HG02798 (cell line): Measurements from ENCODE around the gene BABAM1.

Experiments used
- ATAC-seq: cut with Tn5 transposase; IDR thresholded peaks from one replicate; pipeline ENCODE4 v1.9.1; 2021; ENCODE audit warnings: mild to moderate bottlenecking; ENCODE audit not compliant: unreplicated experiment, poor library complexity

The BABAM1 gene

DNA sequence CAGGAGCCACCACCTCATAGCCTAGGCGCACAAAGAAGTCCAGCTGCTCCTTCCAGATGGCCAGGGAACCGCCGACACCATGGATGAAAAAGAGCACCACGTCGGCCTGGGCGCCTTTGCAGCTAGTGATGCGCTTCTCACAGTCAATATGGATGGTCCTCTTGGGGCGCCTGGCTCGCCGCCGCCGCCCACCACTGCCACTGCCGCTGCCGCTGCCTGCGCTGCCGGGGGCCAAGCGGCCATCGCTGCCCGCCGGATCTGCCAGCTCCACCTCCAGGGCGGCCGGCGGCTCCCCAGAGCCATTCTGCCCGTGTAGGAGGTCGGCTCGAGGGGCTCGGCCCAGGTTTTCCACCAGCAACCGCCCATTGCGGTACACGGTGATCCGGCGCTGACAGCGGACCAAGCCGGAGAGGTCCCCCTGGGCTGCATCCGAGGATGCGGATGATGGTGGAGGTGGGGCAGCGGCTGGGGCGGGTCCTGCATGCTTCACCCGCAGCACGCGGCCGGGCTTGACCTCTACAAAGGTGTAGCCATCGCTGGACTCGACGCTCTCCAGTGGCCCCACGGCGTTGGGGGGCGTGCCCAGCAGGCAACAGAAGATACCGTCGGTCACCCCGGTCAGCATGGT, 33.9 kb downstream of the BABAM1 start:
- ATAC-seq: no peak

DNA sequence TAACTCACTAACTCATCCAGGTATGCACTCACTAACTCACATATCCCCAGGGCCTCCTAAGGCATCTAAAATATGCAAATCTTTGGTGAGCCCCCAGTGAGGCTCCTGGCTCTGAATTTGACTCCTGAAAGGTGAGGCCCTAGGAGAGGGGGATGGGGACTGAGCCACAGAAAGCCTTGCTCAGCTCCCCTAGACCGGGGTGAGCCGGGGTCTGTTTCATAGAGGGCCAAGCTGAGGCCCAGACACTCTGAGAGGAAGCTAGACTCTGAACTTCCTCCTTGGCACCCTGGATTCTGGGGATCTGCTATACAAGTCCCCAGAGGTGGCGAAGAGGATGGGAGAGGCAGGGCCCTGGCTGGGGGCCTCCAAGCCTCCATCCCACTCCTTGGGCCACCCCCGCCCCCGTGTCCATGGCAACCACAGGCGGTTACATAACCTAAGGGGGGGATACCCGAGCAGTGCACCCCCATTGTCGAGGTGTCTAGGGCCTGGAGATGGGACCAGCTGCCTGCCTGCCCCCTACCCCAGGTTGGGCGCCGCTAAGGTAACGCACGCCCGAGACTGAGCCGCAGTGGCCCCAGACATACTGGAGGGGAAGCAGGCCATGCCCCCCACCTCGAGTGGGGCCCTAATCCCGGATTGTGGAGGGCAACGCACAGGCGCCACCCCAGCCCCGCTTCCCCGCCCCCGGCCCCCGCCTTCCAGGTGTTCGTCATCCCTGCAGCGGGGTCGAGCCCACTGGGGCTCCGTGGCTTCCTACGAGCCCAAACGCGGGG, 35.3 kb downstream of the BABAM1 start:
- ATAC-seq: no peak

DNA sequence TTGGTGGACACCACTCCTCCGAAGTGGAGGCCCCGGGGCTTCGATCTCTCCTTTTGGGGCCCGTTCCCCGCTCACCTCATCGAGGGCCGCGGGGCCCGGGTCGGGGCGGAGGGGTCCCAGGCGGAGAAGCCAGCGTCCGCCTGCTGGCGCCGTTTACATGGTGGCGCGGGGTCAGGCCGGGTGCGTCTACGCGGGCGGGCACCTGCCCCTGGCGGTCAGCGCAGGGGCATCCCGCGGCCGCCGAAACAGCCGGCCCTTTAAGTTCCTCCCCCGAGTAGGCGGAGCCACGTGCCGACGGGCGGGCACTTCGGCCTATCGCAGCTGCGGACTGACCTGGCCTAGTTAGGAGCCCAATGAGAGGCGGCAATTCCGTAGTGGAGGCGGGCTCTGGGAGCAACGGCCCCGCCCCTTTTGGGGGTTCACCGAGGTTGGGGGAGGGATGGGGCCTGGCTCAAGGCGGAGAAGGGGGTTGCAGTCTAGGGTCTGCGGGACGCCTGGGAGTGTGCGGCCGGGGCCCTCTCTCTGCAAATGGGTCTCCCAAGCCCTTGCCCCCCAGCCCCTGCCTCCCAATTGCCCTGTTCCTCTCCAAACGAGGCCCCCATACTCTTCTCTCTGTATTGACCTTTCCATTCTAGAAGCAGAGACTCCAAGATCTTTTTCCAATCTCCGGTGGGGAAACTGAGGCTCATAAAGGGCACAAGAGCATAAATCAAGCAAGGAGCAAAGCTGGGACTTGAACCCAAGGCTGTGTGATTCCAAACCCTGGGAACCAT, 36.1 kb downstream of the BABAM1 start, which contains the start of gene ABHD8:
Gene ABHD8 (minus strand): TSS at position 259 of the 773 bp plus-strand sequence. CDS start 1,809 bp downstream, outside the sequence.
- peak; percentile 71 for ATAC-seq

DNA sequence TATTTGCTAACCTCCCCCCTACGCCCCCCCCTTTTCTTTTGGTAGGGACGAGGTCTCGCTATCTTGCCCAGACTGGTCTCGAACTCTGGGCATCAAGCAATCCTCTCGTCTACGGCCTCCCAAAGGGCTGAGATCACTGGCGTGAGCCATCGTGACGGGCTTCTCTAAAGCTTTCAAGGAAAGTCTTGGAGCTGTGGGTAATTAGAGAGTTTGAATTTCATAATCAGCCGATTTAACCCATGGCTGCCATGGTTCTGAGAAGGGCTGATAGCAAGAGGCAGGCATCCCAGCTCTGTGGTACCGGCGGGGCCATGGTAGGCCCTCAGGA, 36.7 kb downstream of the BABAM1 start:
- no peak for ATAC-seq

DNA sequence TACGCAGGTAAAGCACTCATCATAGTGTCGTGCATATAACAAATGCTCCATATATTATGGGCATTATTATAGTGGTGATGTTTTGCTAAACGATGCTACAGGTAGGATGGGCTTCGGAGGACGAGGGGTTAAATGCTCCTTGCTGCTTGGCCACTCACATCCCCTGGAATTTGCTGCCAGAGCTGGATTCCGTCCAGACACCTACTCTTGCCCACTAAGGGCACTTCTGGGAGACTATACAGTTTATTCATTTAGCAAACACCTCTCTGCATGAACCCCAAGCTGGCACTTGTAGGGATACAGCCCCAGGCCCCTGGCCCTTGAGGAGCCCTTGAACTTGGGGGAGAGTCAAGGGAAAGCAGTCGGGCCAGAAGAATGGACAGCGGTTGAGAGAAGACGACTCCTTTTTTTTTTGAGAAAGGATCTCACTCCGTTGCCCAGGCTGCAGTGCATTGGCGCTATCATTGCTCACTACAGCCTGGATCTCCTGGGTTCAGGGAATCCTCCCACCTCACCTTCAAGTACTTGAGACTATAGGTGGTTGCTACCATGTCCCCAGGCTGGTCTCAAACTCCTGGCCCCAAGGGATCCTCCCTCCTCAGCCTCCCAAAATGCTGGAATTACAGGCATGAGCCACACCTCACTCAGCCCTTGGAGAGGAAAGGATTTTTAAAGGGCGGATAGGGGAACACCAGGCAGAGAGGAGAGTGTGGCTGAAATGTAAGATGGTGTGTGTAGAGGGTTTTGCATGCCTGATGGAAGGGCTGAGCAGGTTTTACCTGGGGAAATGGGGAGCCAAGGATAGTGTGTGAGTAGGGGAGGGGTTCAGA, 37.4 kb downstream of the BABAM1 start:
- ATAC-seq: no peak

DNA sequence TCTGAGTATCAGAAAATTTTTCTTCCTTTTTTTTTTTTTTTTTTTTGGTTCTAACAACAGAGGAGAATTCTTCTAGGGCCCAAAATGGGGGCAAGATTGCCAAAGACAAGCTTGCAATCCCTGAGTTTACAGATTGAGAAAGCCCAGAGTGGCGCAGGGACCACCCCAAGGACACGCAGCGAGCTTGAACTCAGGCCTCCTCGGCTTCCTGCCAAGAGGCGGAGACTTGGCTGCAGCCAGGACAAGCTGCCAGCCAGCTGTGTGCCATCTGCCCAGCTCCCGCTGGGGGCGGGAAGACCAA, 37.9 kb downstream of the BABAM1 start:
- no peak for ATAC-seq

DNA sequence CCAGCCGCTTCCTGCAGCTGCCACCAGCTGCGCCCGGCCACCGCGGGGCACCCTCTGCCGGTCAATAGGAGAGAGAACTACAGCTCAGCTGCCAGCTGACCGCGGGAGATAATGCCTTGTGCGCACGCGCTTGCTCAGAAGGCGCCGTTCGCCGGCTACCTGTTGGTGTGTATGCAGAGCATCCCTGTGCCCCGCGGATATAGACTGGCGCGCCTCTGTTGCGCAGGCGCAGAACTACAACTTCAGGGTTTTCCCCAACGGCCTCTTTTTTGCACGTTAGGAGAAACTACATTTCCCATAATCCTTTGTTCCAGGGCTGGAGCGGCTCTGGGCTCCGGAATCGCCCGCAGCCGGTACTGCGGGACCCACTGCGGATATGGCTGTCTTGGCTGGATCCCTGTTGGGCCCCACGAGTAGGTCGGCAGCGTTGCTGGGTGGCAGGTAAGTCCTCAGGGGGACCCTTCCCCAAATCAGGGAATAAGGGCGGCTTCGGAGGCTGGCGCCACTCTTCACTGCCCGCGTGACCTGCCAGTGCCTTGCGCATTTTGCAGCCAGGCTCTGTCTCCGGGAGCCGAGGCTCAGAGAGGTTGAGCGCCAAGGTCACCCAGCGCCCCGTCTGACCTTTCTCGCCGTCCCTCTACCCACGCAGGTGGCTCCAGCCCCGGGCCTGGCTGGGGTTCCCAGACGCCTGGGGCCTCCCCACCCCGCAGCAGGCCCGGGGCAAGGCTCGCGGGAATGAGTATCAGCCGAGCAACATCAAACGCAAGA, 38.5 kb downstream of the BABAM1 start, which contains the start of gene MRPL34:
Gene MRPL34 (plus strand): TSS at position 356 of the 768 bp plus-strand sequence. CDS start 21 bp downstream, at position 377.
- peak; percentile 75 for ATAC-seq

DNA sequence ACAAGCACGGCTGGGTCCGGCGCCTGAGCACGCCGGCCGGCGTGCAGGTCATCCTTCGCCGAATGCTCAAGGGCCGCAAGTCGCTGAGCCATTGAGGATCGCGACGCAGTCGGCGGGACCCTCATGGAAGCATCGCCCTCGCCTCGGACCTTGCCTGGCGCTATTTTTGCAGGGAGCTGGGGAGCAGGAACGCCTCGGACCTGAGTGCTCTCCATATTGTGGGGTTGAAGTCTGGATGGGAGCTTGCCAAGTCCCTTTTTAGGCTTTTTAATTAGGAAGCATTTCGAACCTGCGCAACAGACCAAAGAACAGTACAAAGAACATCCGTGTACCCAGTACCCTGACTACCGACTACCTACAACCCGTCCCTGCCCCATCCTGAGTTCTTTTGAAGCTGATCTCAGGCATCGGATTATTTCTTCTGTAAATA, 39.1 kb downstream of the BABAM1 start:
- no peak for ATAC-seq

DNA sequence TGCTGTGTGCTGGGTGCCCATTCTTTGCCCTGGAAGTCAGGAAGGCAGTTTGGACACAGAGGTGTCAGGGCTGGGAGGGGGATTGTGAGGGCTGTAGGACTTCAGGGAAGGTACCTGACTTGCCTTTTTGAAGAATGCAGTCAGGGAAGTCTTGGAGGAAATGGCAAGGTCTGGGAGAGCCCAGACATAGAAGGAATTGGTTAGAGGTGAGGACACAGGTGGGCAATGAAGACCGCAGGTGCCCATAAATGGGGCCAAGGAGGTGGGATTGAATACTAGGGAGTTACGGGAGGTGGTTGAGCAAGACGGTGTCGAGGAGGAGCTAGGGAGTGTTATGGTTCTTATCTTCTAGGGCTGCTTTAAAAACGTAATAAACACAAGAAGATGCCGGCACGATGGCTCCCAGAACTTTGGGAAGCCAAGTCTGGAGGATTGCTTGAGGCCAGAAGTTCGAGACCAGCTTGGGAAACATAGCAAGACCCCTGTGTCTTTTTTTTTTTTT, 40.7 kb downstream of the BABAM1 start:
- ATAC-seq: no peak

DNA sequence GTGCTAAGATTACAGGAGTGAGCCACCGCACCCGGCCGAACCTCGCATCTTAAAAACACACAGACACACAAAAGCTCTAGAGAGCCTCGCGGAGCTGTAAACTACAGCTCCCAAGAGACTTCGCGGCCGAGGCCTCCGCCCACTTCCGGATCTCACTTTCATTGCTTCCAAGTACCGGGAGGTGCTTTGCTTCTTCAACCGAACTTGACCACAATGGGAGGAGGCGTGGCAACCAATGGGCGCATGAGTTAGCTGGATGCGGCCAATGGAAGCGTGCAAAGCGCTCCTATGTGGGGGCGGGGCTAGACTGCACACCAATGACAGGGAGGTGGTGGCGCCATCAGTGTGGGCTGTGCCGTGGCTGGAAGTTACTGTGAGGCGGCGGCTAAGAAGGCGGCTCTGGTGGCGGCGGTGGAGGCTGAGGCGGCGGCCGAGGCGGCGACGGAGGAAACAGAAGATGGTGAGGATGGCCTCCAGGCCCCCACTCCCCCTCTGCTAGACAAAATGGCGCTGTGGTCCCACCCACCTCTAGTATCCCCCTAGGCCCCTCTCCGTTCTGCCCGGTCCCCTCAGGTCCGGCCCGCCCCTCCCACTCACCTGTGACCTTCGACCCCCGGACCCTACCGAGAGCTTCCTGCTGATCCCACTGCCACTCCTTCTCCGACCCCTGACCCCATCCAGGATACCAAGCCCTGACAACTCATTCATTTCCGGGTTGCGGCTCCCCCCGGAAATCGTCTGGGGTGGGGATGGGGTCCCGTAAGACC, 42.1 kb downstream of the BABAM1 start, which contains the start of gene DDA1:
Gene DDA1 (plus strand): TSS at position 366 of the 767 bp plus-strand sequence. CDS start 92 bp downstream, at position 458.
- peak; percentile 73 for ATAC-seq

DNA sequence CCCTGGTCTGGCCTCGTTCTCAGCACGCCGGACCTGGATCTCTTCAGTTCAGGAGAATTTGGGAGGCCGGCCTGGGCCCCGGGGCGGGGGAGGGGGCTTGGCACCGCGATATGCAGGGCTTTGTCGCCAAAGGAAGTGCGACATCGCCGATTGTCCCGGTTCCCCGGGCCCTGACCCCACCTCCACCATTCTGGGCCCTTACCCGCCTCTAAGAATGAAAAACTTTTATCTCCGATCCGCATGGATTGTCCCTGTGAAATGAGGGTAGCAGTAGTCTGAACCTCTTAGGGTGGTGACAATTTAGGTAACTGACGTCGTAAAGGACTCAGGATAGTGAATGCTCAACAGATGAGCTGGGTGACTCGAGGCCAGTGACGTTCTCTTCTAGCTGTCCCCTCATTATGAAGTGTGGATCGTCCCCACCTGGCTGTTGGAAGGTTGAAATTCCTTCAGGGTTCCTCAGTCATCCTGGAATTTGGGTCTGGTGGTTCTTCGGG, 42.8 kb downstream of the BABAM1 start:
- ATAC-seq: no peak

DNA sequence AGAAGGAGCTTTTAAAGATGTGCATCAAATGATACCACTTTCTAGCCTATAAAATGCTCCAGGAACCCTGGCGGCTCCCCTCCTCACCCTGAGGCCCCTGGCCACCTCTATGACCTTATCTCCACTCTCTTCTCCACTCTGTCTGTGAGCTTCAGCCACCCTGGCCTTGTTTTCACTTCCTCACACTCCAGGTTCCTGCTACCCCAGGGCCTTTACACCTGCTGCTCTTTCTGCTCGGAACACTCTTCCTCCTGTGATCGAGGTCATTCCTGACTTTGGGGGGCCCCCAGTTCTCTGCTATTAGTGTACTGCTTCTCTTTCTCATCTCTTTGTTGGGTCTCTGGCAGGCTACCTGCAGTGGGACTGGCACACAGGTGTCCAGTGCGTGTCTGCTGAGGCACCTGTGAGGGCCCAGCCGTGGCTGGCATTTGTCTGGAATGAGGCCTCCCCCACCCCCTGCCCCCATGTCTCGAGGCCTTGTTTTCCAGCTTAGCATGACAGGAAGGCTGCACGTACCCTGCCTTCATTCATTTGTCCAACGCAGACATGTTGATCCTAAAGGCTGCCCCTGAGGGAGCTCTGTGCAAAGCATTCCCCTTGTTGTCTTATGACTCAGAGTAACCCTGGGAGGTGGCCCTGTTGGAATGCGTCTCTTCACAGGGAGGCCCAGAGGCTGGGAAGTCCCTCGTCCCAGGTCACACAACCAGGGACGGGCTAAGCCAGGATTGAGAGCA, 44.4 kb downstream of the BABAM1 start:
- no peak for ATAC-seq

DNA sequence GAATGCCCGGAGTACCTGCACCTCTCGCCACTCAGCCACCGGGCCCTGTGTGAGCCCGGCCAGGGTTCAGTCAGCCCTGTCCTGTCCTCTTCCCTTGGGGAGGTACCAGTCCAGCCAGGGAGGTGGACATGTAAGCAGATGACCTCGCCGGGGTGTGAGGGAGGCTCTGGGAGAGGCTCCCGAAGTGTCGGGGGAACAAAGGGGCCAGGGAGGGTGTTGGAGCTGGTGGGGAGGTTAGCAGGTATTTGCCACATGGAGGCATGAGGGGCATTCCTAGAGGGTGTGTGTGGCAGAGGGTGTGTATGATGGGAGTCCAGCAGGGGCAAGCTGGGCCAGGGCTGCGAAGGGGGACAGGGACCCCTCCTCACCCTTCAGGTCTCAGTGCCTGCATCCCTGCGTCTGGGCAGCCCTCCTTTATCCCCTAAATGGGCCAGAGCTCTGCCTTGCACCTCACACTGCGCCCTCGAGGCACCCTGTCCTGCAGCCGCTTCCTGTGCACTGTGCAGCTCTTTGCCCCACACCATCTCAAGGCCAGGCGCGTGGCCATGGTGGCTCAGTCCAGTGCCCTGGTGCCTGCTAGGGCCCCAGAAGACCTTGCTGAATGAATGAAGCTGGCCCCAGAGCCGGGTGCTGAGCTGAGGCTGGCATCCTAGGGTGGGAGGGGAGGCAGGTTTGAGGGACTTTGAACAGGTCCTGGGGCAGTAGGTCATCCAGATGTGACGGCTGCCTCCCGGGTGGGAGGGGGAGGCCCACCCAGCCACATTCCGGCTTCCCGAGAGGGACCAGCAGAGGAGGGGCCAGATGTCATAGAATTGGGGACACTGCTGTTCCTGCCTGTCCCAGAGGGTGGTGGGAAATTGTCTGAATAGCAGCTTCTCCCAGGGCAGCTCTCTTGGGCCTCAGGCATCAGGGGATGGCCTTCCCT, 45.2 kb downstream of the BABAM1 start:
- ATAC-seq: no peak

DNA sequence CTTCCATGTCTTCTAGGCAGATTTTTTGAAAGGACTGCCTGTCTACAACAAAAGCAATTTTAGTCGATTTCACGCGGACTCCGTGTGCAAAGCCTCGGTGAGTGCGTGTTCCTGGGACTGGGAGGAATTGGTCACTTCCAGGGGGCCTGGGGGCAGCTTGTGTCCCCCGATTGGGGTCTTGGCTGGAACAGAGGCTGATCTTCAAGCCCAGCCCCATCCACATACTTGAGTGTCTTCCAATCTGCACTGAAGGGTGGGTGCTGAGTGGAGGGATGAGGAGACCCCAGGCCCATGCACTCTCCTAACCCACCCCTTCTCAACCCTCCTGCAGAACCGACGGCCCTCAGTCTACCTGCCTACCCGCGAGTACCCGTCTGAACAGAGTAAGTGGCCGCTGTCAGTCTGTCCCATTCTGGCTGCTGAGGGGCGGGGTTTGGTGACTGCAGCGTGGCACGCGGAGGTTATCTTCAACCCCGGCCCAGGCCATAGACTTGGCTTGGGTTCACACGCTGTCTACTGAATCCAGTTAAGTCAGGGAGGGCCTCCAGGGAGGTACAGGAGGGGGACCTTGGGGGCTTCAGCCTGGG, 46.9 kb downstream of the BABAM1 start:
- no peak for ATAC-seq

DNA sequence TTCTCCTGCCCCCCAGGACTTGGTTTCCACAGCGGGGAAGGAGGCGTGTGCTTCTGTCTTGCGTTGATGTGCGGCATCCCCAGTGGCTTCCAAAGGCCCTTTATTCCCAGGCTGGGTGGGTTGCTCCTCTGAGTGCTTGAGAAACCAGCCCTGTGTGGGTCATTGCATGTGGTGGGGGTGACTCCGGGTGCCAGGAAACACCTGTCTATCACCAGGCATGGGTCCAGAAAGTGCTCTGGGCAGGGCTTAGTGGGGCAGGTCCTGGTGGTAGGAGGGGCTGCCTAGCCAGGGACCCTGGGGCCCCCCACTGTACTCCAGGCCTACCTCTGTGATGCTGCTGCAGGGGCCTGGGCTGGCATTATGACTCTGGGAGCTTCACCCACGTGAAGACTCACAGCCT, 51.7 kb downstream of the BABAM1 start:
- ATAC-seq: no peak

DNA sequence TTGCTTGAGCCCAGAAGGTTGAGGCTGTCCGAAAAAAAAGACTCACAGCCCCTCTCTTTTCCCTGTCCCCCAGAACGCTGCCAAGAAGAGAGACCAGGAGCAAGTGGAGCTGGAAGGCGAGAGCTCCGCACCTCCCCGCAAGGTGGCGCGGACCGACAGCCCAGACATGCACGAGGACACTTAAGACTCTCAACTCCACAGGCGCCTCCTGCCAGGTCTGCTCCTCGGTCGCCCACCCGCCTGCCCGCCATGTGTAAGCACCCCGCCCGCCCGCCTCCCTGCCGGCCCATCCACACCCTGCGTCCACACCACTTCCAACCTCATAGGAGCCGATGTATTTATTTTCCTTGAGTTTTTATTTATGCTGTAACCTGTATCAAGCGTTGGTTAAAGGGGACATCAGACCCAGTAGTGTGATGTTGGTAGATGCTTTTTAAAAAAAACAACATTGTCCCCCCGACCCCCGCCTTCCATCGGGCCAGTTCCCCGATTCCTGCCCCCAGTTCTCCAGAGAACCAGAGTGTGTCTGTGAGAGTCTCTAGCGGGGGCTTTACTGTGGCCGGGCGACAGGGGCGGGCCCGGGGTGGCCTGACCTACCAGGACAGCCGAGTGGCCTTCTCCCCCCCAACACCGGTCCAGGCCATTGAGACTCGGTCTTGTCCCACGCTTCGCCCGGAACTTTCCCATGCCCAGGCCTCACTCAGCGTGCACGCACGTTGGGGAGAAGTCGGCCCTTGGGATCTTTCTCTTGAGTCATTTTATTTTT, 52.4 kb downstream of the BABAM1 start:
- ATAC-seq: no peak
